Measurements from ENCODE around the gene BRIP1.

DNA sequence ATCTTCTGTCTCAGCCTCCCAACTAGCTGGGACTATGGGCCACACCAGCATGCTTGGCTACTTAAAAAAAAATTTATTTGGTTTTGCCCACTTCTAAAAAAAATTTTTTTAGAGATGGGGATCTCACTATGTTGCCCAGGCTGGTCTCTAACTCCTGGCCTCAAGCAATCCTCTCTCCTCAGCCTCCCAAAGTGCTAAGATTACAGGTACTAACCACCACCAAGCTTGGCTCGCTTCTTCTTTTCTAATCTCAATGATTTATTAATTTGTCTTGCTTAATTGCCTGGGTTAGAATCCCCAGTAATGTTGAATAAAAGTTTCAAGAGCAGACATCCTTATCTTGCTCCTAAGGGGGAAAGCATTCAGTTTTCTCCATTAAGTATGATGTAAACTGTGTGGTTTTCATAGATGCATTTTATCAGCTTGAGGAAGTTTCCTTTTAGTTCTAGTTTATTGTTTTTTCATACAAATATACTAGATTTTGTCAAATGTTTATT is 206.6 kb downstream of the BRIP1 start:
- TF ChIP-seq, protein P1, sequence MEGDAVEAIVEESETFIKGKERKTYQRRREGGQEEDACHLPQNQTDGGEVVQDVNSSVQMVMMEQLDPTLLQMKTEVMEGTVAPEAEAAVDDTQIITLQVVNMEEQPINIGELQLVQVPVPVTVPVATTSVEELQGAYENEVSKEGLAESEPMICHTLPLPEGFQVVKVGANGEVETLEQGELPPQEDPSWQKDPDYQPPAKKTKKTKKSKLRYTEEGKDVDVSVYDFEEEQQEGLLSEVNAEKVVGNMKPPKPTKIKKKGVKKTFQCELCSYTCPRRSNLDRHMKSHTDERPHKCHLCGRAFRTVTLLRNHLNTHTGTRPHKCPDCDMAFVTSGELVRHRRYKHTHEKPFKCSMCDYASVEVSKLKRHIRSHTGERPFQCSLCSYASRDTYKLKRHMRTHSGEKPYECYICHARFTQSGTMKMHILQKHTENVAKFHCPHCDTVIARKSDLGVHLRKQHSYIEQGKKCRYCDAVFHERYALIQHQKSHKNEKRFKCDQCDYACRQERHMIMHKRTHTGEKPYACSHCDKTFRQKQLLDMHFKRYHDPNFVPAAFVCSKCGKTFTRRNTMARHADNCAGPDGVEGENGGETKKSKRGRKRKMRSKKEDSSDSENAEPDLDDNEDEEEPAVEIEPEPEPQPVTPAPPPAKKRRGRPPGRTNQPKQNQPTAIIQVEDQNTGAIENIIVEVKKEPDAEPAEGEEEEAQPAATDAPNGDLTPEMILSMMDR (IDR thresholded peaks at IDR 0.05; ENCODE audit: low read depth, low read length) = no peak
- no peak for TF ChIP-seq POLR2A (IDR thresholded peaks at IDR 0.05; ENCODE audit: extremely low read depth, insufficient read length)

All from NB4 (cell line).